ENCODE data around the gene SLC6A20.

SLC6A20 gene

DNA sequence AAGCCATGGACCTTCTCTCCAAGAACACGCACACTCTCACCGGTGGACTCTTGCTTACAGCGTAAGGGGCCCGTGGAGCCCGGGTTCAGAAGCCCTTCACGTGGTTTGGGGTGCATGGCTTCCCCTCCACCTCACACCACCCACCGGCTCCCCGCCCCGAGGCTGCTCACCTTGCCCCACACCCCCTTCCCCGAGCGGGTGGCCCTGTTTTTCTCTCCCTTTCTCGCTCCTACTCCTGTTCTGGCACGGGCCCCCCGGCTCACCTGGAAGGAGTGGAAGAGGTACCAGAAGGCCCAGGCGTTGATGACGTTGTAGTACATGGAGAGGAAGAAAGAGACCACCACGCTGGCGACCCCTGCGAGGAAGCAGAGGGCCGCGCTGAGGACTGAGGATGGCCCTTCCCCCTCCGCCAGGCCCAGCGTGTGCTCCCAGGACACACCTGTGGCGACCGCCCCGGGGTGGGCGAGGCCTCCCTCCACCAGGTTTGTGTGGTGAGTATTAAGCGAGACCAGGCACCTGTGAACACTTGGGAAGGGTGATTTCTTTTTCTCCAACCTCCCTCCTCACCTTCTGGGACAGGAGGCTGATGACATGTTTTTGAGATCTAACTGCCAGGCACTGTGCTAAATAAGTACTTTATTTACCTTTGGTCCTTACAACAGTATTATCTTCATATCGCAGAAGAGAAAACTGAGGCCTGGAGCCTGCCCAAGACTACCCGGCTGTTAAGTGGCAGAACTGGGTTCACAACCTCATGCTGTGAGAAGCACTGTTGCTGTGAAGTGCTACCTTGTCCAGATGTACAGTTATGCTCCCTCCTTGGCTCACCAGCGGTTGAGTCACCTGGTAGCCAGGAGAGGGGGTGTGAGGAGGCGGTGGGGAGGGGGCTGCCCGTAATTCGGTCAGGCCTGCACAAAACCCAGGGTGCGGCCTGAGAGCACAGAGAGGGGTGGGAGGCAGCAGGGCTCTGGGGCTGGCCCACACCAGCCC lies 16.3 kb downstream of the SLC6A20 start:
- no peak for DNase-seq

DNA sequence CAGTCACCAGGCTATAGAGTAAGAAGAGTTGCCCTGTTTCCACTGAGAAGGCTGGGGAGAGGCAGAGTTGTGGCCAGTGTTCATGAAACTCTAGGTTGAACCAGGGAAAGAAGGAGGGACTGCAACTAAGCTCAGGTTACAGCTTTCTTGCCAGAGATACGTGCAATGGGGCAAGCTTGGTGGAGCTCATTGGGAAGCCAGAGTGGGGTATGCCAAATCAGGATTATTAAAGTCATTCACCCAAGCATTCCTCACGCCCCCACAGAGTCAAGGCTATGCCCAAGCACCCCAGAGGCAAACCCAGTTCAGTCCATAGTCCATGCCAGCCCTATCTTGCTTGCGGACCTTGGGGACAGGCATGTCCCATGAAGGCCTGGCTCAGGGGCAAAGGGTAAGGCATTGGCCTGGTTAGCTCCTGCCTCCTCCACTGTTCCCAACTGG lies 17.6 kb downstream of the SLC6A20 start:
- no peak for DNase-seq

DNA sequence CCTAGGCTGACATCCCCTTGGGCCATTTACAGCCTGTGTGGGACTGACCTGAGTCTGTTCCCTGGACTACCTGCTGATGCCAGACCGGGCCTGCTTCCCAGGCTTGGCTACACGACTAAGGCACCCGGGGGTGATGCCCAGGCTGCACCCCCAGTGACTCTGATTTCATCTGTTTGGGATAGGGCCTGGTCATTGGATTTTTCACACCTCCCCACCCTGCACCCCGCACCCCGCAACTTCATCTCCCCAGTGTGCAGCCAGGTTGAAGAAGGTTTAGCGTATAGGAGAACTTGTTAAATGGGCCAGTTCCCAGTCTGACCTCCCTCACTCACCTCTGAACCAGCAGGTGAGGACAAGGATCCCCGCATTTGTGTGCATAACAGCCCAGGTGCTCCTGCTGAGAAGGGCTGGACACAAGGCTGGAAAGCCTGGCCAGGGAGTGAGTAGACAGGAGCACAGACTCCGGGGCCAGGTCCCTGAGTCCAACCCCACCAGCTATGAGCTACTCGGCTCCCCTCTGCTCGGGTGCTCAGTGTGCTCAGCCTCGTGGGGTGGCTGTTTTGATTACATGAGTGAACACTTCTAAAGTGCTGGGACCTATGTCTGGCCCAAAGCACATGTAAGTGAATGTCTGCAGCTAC lies 18.5 kb downstream of the SLC6A20 start:
- DNase-seq, result no peak

DNA sequence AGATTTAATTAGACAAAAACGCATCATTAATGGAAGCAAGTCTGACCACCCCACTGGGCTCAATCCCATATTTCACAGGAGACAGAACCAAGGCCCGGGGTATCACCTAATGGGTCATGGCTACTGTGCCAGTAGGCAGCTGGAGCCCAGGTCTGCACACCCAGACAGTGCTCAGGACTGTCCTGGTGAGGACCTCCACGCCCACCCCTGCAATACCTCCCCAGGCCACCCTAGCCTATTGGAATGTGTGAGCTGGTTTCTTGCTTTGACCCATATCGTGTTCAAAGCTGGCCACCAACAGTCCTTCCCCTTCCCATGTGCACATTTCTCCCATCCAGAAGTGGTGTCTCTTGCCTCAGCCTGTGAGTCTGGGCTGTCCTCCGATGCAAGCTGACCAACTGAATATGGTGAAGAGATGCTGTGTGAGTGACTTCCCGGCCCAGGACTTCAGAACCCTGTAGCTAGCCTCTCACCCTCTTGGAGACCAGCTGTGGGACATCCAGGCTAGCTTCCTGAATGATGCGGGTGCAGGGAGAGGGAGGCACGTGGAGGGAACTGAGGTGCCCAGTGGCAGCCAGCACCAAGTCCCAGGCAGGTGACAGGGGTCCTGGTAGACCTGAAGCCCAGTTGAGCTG lies 19.1 kb downstream of the SLC6A20 start:
- no peak for DNase-seq

DNA sequence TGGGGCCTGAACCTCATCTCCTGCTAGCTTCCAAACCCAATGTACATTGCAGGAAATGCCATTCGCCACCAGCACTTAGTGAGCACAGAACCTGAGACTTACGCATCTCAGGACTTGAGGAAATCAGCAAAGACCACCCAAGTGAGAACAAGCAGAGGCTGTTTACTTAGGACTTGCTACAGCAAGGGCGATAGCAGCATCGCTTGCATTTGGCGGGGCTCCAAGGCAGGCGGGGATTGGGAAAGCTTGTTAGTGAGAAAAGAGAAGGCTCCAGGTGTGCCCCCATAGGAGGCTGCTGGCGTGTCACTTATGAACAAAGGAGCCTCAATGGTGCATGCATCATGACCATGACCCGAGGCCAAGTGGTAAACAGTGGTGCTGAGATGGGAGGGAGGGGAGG lies 19.7 kb downstream of the SLC6A20 start:
- DNase-seq, result no peak

DNA sequence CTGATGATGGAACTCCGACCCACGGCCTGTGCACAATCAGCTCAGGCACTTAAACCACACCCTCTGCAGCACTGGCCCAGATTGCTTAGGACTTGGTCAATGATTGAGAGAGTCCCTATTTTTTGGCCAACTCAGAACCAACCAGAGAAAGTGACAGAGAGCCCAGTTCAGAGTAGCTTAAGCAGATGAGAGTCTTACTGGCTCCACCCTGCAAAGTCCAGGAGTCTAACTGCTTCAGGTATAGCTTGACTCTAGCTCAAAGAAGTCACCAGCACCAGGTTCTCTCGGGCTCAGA lies 20.1 kb downstream of the SLC6A20 start:
- DNase-seq, result no peak

DNA sequence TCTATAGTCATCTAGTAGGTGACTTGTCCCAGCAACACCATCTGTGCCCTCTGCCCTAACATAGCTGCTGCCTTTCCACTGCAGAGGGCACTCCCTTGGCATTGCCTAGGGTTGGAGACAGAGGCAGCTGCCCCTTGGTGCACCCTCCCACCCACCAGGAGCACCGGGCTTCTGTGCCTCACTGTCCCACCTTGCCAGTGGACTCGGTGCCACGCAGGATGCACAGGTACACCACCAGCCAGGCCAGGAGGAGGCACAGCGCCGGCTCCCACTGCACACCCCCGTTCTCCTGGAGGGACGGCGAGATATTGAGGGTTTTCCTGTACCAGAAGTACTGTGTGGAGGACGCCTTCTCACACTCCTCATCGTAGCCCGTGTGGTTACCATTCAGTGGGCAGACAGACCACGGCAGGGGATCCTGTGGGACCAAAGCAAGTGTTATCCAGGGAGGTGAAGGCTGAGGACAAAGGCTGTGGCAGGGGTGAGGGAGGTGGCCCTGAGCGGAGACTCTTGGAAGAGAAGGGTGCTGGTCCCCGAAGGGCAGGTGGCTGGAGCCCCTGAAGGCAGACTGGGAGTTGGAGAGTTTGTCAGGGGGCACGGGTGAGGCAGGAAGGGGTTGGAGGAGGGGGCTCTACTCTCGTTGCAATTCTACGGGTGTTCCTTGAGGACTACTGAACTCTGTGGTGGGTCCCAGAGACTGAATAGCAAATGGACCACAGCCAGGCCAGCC lies 20.6 kb downstream of the SLC6A20 start:
- no peak for DNase-seq

DNA sequence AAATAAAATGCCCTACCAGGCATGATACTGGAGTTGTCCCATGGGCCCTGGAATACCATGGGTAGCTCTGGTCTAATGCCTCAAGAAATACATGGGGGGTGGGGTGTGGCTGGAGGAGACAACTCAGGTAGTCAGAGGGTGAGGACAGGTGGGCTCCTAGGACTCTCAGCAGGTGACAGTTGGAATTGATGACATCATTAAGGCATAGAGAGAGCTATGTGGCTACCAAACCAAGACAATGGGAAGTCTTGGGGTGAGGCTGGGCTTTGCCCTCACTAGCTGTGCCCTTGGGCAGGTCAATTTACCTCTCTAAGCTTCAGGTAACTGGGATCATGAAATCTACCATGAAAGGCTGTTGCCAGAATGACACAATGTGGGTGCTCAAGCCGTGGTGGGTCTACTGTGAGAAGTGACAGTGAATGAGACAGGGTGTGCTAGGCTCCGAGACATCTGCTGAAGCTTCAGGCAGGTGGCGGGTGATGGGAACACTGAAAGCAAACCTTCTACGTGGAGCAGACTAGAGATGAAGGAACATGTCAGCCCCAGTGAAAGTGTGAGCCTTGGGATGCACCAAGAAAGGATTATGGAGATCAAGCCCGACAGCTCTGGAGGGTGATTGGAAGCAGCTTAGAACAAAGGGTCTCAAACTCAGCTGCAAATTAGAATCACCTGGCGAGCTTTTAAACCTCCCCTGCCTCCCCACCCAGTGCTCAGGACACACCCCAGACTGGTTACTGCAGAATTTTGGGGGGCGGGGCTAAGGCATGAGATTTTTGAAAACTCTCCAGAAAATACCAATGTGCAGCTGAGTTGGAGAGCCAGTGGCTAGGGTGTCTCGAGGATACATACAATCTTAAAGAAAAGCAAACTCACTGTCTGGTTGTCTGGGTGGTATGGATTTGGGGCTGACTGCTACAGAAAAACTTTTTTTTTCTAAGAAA lies 21.5 kb downstream of the SLC6A20 start:
- DNase-seq, result no peak

DNA sequence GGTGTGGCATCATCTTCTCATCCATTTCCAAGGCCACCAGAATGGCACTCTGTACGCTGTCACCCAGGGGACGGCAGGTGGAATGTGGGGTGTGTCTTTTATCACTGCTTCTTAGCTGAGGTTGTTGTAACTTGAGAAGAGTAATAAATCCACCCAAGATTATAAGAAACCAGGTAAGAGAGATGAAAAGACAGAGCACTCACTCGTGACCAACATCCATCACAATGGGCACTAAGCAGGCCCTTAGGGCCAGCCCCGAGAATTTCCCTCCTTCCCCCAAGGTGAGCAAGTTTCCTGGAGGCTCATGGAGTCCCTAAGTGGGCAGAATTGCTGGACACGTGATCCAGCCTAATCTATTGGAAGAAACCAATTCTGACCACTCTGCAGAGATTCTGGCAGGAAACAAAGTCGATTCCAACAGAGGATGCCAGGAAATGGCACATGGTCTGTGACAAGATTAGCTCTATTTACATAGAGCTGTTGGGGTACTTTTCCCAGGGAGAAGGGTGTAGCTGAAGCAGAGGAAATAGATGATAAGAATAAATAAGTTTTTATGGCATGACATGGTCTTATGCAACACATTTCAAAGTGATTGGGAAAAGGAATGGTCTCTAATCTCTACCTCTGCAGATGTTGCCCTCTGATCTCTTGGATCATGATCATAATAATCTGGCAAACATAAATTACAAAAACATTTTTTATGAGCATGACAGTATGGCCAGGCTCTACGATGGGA lies 22.5 kb downstream of the SLC6A20 start:
- no peak for DNase-seq

DNA sequence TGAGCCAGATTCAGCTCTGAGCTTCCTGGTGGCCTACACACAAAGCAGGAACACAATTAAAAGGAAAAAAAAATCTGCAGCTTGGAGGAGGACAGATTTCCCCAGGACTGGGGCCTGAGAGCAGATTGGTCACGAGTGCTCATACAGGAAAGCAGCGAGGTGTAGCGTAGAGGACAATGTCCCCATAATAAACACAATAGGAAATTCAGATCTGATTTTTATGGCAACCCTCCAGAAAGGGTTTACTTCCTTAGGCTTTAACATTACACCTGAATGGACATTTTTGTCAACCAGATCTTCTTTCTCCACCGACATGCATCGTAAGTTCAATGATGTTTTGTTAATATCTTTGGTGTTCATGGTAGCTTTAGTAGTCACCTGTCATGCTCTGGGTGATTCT lies 23.3 kb downstream of the SLC6A20 start:
- DNase-seq, result no peak

DNA sequence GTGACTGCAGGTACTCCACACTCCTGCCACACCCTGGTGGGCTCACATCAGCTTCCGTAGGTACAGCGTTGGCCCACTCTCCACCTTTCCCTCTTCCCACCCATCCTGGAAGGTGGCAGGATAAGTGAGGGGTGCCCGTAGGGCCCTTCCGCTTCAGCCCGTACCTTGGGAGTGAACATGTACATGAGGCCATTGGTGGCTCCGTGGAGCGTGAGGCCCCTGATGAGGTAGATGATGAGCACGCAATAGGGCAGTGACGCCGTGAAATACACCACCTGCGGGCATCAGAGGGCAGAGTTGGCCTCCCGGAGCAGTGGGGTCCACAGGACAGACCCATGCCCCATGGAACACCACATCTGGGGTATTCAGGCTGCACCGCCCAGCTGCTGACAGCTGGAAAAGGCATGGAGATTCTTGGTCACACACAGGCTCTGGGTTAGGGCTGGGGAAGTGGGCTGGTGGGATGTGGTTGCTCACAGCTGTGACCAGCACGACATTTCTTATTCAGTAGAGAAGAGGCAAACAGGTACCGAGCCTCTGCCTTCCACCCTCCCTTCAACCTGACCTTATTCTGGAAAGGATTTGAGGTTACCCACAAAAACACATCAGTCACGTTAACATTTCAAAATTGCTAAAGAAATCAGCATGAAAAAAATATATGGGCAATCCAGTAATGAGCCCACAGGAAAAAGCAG lies 23.8 kb downstream of the SLC6A20 start:
- DNase-seq, result no peak

DNA sequence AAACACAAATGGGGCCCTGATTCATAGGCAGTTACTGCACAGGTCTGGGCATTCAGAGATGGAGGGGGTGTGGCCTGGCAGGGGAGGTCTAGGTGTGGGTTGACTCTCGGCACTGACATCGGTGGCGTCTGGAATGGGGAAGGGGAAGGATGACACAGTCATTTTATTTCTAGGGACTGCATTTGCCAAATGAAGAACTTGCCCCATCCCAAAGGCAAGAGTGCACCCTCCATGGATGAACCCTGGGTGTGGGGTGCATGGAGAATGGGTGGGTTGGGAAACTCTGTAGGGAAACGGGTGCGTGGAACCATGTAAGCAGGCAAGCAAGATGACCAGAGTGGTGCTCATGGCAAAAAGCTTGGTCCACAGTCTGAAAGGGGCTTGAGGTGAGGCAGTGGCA lies 24.5 kb downstream of the SLC6A20 start:
- DNase-seq, result no peak

DNA sequence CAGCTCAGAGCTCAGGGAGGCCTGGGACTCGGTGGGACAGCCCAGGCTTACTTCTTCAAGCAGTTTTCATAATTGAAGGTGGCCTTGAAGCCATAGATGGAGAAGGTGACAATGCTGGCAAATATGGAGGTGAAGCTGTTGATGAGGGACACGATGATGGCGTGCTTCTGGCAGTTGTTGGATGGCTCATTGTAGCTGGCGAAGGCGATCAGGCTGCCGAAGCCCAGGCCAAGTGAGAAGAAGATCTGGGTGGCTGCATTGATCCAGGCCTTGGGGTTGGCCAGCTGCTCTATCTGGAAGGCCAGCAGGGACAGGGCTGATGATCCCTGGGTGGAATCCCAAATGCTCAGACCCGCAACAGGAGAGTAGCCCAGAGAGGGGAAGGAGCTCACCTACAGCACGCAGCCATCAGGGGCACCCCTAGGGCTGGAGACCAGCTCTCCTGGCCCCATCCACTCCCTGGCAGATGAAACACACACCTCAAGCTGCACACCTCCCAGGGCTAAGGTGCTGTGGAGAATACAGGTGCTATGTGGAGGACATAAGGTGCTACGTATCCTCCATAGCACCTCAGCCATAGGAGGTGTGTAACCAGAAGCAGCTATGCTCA lies 25.1 kb downstream of the SLC6A20 start:
- DNase-seq, result no peak

DNA sequence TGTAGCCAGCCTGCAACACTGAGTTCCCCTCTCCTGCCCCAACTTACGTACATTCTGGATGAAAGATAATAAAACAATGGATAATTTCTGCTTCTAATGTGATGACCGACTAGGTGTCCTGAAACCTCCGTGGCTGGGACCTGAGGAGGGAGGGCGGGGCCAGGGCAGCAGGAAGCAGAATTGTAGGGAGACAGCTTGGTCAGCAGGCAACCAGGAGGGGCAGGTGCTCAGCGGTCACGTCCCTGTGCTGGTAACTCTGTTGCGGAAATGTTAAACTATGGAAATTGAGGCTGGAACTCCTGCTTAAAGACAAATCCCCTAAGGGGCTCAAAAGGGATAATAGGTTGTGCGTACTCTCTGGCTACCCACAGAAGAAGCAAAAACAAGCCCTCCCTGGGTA lies 30.4 kb downstream of the SLC6A20 start:
- DNase-seq, result no peak

DNA sequence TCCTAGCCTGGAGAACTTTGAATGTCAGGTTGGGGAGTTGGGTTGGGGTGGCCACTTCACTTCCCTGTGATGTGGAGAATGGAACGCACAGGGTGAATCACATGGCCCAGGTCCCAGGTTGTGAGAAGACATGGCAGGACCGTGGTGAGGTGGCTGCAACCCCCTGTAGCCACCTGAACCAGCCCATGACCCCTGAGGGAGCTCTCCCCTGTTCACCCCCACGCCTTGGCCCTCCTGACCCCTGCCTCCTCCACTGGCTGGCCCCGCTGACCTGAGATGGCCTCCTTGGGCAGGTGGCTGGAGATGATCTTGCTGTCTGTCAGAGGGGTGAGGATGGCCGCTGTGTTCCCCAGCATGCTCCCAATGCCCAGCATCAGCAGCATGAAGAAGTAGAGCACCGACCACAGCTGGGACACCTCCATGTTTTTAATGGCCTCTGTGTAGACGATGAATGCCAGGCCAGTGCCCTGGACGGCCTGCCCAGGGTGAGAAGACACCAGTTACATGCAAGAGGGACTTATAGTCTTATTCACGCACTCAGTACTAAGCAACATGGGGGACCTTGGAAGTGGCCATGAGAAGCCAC lies 31.0 kb downstream of the SLC6A20 start:
- no peak for DNase-seq

DNA sequence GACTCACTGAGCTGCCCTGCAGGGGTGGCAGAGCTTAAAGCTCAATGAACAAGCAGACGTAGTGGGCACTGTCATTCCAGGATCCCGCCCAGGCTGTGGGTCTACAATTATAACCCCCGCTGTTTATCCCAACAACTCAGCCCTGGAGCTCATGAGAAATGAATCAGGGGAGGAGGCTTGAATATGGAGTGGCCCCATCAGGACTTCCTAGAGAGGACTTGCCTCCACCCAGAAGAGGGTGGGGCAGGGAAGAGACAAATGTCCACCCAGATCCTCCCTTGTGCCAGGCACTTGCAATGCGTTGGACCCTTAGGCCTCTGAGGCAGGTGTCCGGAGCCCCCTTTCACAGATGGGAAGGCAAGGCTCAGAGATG lies 33.0 kb downstream of the SLC6A20 start:
- no peak for DNase-seq

DNA sequence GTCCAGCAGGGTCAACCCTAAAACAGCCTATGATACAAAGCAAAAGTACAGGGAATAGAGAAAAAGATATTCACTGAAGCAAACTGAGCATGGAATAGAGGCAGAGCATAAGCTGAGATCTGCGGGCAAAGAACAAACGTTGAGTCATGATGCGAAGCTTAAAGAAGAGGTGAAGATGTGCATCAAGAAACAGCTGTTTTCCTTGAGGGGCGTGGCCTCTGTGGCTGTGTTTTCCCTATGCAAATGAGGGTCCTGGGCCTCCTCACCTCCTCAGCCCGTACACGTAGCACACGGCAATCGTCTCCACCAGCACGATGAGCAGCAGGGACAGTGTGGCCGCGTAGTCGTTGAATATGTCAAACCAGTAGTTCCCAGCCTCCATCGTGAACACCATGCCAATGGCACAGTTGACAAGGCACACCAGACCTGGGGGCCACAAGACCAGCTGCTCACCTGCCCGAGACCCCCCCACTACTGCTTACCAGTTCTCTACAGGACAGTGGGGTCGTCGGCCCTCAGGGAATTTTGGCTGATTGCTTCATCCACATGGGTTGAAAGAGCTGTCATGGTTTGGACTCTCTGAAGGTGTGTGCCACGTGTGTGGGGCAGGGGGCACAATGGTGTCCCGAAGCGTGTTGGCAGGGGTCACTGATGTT lies 33.6 kb downstream of the SLC6A20 start:
- DNase-seq, result no peak

DNA sequence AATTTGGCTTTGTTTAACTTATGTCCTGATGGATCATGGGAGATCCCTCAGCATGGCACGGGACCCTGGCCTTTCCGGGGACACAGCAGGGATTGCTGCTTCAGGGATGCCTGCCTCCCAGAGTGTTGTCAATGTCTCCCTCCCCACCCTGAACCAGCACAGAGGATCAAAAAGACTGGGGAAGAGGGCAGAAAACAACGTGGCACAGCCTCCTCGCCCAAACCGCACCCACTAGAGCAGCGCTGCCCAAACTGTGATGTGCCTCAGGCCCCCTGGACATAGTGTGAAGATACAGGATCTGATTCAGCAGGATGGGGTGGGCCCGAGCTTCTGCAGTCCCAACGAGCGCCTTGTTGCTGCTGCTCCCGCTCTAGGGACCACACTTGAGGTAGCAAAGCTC lies 34.5 kb downstream of the SLC6A20 start:
- DNase-seq, result no peak
